ENCODE measurements around the gene MAPK12. TPM values are rescaled to one million over a fixed set of nuclear protein-coding genes. Genes with fewer than 3 reads are reported as not detected.

The MAPK12 gene
- polyA plus RNA-seq, 1 experiment: 51.4 TPM

- POLR2A ChIA-PET: no interaction called here
- no peak for TF ChIP-seq CTCF (IDR thresholded peaks at IDR 0.05; ENCODE audit: insufficient read depth, low read depth, low read length)
- CTCF ChIA-PET: interaction anchor here (1.6 kb wide), 3 partner anchors 16 to 45 kb away, joined by 4 to 5 read pairs (median 4); partner anchors contain the start of gene DENND6B
Observed at GRCh38 chr22:50281384-50281760, 19.9 kb upstream of the MAPK12 start.

GRCh38 chr22:50280708-50281383, 19.4 kb upstream of the MAPK12 start:
- Histone ChIP-seq H3K27me3 (ENCODE audit: control insufficient read depth, insufficient read depth, low read length) (no peaks in the 10 kb centered on the region), H3K36me3 (ENCODE audit: control insufficient read depth, insufficient read depth, low read length) (peaks cover 71% of the 10 kb centered on the region), H3K4me3 (ENCODE audit: low read depth, low read length) (no peak overlapping the region)
- CTCF ChIA-PET: interaction anchor here (1.0 to 1.6 kb wide), 5 partner anchors 10 to 61 kb away, joined by 4 to 5 read pairs (median 4); partner anchors contain the start of gene DENND6B
- DNase-seq (ENCODE audit: low read depth): no peak
- no peak for TF ChIP-seq CTCF (IDR thresholded peaks at IDR 0.05; ENCODE audit: insufficient read depth, low read depth, low read length)
- POLR2A ChIA-PET: no interaction called here

More at GRCh38 chr22:50281384-50281760, 19.9 kb upstream of the MAPK12 start:
- Histone ChIP-seq H3K4me3 (ENCODE audit: low read depth, low read length) (no peak overlapping the region), H3K36me3 (ENCODE audit: control insufficient read depth, insufficient read depth, low read length) (peaks cover 73% of the 10 kb centered on the region), H3K27me3 (ENCODE audit: control insufficient read depth, insufficient read depth, low read length) (no peaks in the 10 kb centered on the region)
- no peak for DNase-seq (ENCODE audit: low read depth)

GRCh38 chr22:50280022-50280707, 18.7 kb upstream of the MAPK12 start:
- DNase-seq (ENCODE audit: low read depth): no peak
- ChIA-PET CTCF (interaction anchor here (1.0 to 1.6 kb wide), 5 partner anchors 9 to 62 kb away, joined by 4 to 5 read pairs (median 4); partner anchors contain the start of gene DENND6B), POLR2A (no interaction called here)
- no peak for TF ChIP-seq CTCF (IDR thresholded peaks at IDR 0.05; ENCODE audit: insufficient read depth, low read depth, low read length)
- H3K27me3 ChIP-seq (ENCODE audit: control insufficient read depth, insufficient read depth, low read length): no peaks in the 10 kb centered on the region
- no peak overlapping the region for H3K4me3 ChIP-seq (ENCODE audit: low read depth, low read length)
- H3K36me3 ChIP-seq (ENCODE audit: control insufficient read depth, insufficient read depth, low read length): peaks cover 74% of the 10 kb centered on the region

- Histone ChIP-seq H3K4me3 (ENCODE audit: low read depth, low read length) (no peak overlapping the region), H3K27me3 (ENCODE audit: control insufficient read depth, insufficient read depth, low read length) (no peaks in the 10 kb centered on the region), H3K36me3 (ENCODE audit: control insufficient read depth, insufficient read depth, low read length) (peaks cover 79% of the 10 kb centered on the region)
- ChIA-PET CTCF (interaction anchor here (0.6 to 1.5 kb wide), 3 partner anchors 43 to 63 kb away, joined by 3 to 5 read pairs (median 4); no protein-coding TSS in a partner anchor), POLR2A (no interaction called here)
- no peak for DNase-seq (ENCODE audit: low read depth)
- TF ChIP-seq CTCF (IDR thresholded peaks at IDR 0.05; ENCODE audit: insufficient read depth, low read depth, low read length): no peak
Observed at GRCh38 chr22:50278956-50279619, 17.6 kb upstream of the MAPK12 start.

- POLR2A ChIA-PET: no interaction called here
- DNase-seq (ENCODE audit: low read depth): no peak
- Histone ChIP-seq H3K27me3 (ENCODE audit: control insufficient read depth, insufficient read depth, low read length) (no peaks in the 10 kb centered on the region), H3K4me3 (ENCODE audit: low read depth, low read length) (no peak overlapping the region), H3K36me3 (ENCODE audit: control insufficient read depth, insufficient read depth, low read length) (peaks cover 76% of the 10 kb centered on the region)
- CTCF ChIA-PET: interaction anchor here (0.8 kb wide), 1 partner anchor 49 kb away, joined by 5 read pairs; no protein-coding TSS in a partner anchor
- no peak for TF ChIP-seq CTCF (IDR thresholded peaks at IDR 0.05; ENCODE audit: insufficient read depth, low read depth, low read length)
Observed at GRCh38 chr22:50278461-50278860, 17.0 kb upstream of the MAPK12 start.
